HG03025 (cell line): ENCODE measurements around the gene SLC6A8.
"Not testable (repeated sequence)": the region's sequence is repeated elsewhere in the genome, so short reads cannot be mapped to it uniquely, and the experiment has no call there.

Experiments
- ATAC-seq: cut with Tn5 transposase; IDR thresholded peaks from one replicate; pipeline ENCODE4 v1.9.1; 2021; ENCODE audit warnings: mild to moderate bottlenecking, moderate library complexity; ENCODE audit not compliant: unreplicated experiment, low FRiP score

SLC6A8 gene

GRCh38 chrX:153704021-153704526, 16.3 kb downstream of the SLC6A8 start:
- no peak for ATAC-seq

- not testable (repeated sequence) for ATAC-seq
These were observed 17.1 kb downstream of the SLC6A8 start for GRCh38 chrX:153704631-153705402.

GRCh38 chrX:153705403-153706060, 17.8 kb downstream of the SLC6A8 start:
- ATAC-seq, result not testable (repeated sequence)

- ATAC-seq, result no peak
These were observed 19.1 kb downstream of the SLC6A8 start for GRCh38 chrX:153706799-153707198.

- ATAC-seq, result no peak
These were observed 19.7 kb downstream of the SLC6A8 start for GRCh38 chrX:153707406-153707805.

GRCh38 chrX:153708415-153708814, 20.7 kb downstream of the SLC6A8 start:
- no peak for ATAC-seq

- ATAC-seq, result no peak
These were observed 22.3 kb downstream of the SLC6A8 start for GRCh38 chrX:153709726-153710674.

- ATAC-seq, result no peak
These were observed 26.5 kb downstream of the SLC6A8 start for GRCh38 chrX:153714256-153714655.

GRCh38 chrX:153717445-153717844, 29.7 kb downstream of the SLC6A8 start:
- ATAC-seq, result no peak

- ATAC-seq, result no peak
These were observed 31.5 kb downstream of the SLC6A8 start for GRCh38 chrX:153719238-153719637.

- no peak for ATAC-seq
These were observed 32.0 kb downstream of the SLC6A8 start for GRCh38 chrX:153719701-153720100.

- no peak for ATAC-seq
These were observed 35.1 kb downstream of the SLC6A8 start for GRCh38 chrX:153722704-153723350.

GRCh38 chrX:153723351-153724251, 35.9 kb downstream of the SLC6A8 start:
- peak; percentile 26 for ATAC-seq

- ATAC-seq, result peak; percentile 48
These were observed 36.7 kb downstream of the SLC6A8 start, which contains the start of the genes ABCD1 and BCAP31 for GRCh38 chrX:153724252-153725038. Gene ABCD1 (plus strand): TSS chrX:153724856. CDS start chrX:153725267, 411 bp downstream. Gene BCAP31 (minus strand): TSS chrX:153724387. CDS start chrX:153723244, 1,143 bp downstream.

- no peak for ATAC-seq
These were observed 37.5 kb downstream of the SLC6A8 start for GRCh38 chrX:153725039-153725831.

- no peak for ATAC-seq
These were observed 38.1 kb downstream of the SLC6A8 start for GRCh38 chrX:153725832-153726285.
